Neuronal stem cell (in vitro differentiated cells): ENCODE results near the gene CNNM4.

Source experiments
- DNase-seq: peaks from one replicate; pipeline ENCODE4 v3.0.0-alpha.2; 2013; ENCODE audit warnings: low spot score
- H2AFZ ChIP-seq: one replicate; pipeline ENCODE4 v1.6.1; 2013; ENCODE audit warnings: mild to moderate bottlenecking, low read length, inconsistent platforms
- H2AK5ac ChIP-seq: 2 replicates; pipeline ENCODE4 v1.6.1; 2013; ENCODE audit warnings: low read depth, mild to moderate bottlenecking, inconsistent platforms, low read length, moderate library complexity, mixed read lengths
- H2BK120ac ChIP-seq: 2 replicates; pipeline ENCODE4 v1.6.1; 2013; ENCODE audit warnings: low read depth, mild to moderate bottlenecking, inconsistent platforms, low read length, moderate library complexity, mixed read lengths
- H2BK12ac ChIP-seq: one replicate; pipeline ENCODE4 v1.6.1; 2013; ENCODE audit warnings: low read length, inconsistent platforms
- H2BK15ac ChIP-seq: 2 replicates; pipeline ENCODE4 v1.6.1; 2013; ENCODE audit warnings: mild to moderate bottlenecking, low read length, inconsistent platforms, mixed read lengths
- H2BK5ac ChIP-seq: one replicate; pipeline ENCODE4 v1.6.1; 2013; ENCODE audit warnings: inconsistent platforms, mild to moderate bottlenecking, low read length, moderate library complexity
- H3K14ac ChIP-seq: one replicate; pipeline ENCODE4 v1.6.1; 2013; ENCODE audit warnings: low read length, inconsistent platforms
- H3K18ac ChIP-seq: 2 replicates; pipeline ENCODE4 v1.6.1; 2013; ENCODE audit warnings: low read length, inconsistent platforms
- H3K23ac ChIP-seq: 2 replicates; pipeline ENCODE4 v1.6.1; 2013; ENCODE audit warnings: low read depth, mild to moderate bottlenecking, mixed read lengths, low read length, inconsistent platforms; ENCODE audit not compliant: poor library complexity
- H3K27ac ChIP-seq: replicated peaks from 3 replicates; pipeline ENCODE4 v1.5.1; 2013; ENCODE audit warnings: low read length, inconsistent platforms
- H3K27me3 ChIP-seq, 3 experiments: 2 replicates each; pipeline ENCODE4 v1.6.1; 2013; ENCODE audit warnings: low read length in 3 of 3, mild to moderate bottlenecking in 2 of 3, inconsistent platforms in 1 of 3, low read depth in 1 of 3, mixed read lengths in 1 of 3, moderate library complexity in 1 of 3; ENCODE audit not compliant: control insufficient read depth in 3 of 3, insufficient read depth in 3 of 3
- H3K36me3 ChIP-seq, 2 donors: replicated peaks in 1 of 2; 2 replicates each; pipeline ENCODE4 v1.6.1; 2013; ENCODE audit warnings: low read length in 2 of 2; ENCODE audit not compliant: control insufficient read depth in 2 of 2, insufficient read depth in 2 of 2
- H3K4ac ChIP-seq: 2 replicates; pipeline ENCODE4 v1.6.1; 2013; ENCODE audit warnings: inconsistent platforms, mild to moderate bottlenecking, low read length, moderate library complexity
- H3K4me1 ChIP-seq, 2 donors: 1 replicate in 1 of 2; 2 replicates in 1 of 2; pipeline ENCODE4 v1.6.1; 2013; ENCODE audit warnings: low read length in 2 of 2, low read depth in 1 of 2; ENCODE audit not compliant: control insufficient read depth in 2 of 2, insufficient read depth in 1 of 2
- H3K4me2 ChIP-seq: one replicate; pipeline ENCODE4 v1.6.1; 2013; ENCODE audit warnings: mild to moderate bottlenecking, low read length, inconsistent platforms; ENCODE audit not compliant: insufficient read depth, poor library complexity, severe bottlenecking
- H3K4me3 ChIP-seq, 2 donors: 2 replicates each; pipeline ENCODE4 v1.5.1; 2013; ENCODE audit warnings: low read length in 2 of 2, mild to moderate bottlenecking in 2 of 2, inconsistent platforms in 1 of 2, moderate library complexity in 1 of 2
- H3K79me1 ChIP-seq: one replicate; pipeline ENCODE4 v1.6.1; 2013; ENCODE audit warnings: low read depth, mild to moderate bottlenecking, inconsistent platforms, low read length, moderate library complexity
- H3K9ac ChIP-seq: one replicate; pipeline ENCODE4 v1.6.1; 2013; ENCODE audit warnings: mild to moderate bottlenecking, low read depth, low read length, inconsistent platforms; ENCODE audit not compliant: poor library complexity
- H3K9me3 ChIP-seq, 2 donors: replicated peaks in 1 of 2; 2 replicates each; pipeline versions ENCODE3 to v1.6.1; 2013; ENCODE audit warnings: low read length in 2 of 2, mild to moderate bottlenecking in 2 of 2, inconsistent platforms in 1 of 2, low read depth in 1 of 2, mixed read lengths in 1 of 2, moderate library complexity in 1 of 2; ENCODE audit not compliant: control insufficient read depth in 2 of 2, insufficient read depth in 1 of 2
- H4K8ac ChIP-seq: one replicate; pipeline ENCODE4 v1.6.1; 2013; ENCODE audit warnings: low read depth, mild to moderate bottlenecking, inconsistent platforms, low read length, moderate library complexity
- H4K91ac ChIP-seq: one replicate; pipeline ENCODE4 v1.6.1; 2013; ENCODE audit warnings: low read length, low read depth, mild to moderate bottlenecking, inconsistent platforms; ENCODE audit not compliant: poor library complexity
- whole genome bisulfite sequencing, 2 donors: extraction: QIAGEN DNeasy Blood & Tissue Kit; methylation state at CpG; one replicate each; pipeline ENCODE4 v1.1.7; 2013; ENCODE audit warnings: missing lambda C conversion rate in 2 of 2, mixed read lengths in 1 of 2; ENCODE audit not compliant: insufficient read length in 2 of 2, insufficient replicate concordance in 1 of 2; ENCODE audit errors: extremely low coverage in 2 of 2; 5-methylcytosine and 5-hydroxymethylcytosine counted together

The CNNM4 gene

DNA sequence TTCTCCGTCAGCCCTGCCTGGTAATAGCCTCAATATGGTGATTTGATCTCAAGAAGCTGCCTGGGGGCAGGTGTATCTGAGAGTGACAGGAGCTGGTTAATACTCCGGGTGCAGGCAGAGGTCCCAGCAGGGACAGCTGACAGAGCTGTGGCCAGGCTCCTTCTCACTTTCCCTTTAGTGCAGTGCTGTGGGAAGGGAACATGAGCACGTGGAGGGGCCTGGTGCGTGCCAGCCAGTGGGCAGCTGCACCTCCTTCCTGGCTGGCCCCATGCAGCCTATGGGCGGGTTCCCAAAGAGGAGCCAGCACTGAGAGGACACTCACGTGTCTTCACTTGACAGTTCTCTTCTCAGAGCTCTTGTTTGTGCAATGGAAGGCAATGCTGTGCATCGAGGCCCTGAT lies 9.1 kb downstream of the CNNM4 start:
- peak overlapping the region; percentile 50 for H3K9ac ChIP-seq
- H3K4me3 ChIP-seq, result no peak overlapping the region
- H3K4me1 ChIP-seq, result peaks cover 0 to 7% of the 10 kb centered on the region in 2 donors
- no peaks in the 10 kb centered on the region for H3K27me3 ChIP-seq
- peaks cover 8% of the 10 kb centered on the region for H3K79me1 ChIP-seq
- H3K36me3 ChIP-seq, result peaks cover 0 to 3% of the 10 kb centered on the region in 2 donors
- no peak overlapping the region for H3K14ac ChIP-seq
- H2BK15ac ChIP-seq, result no peak overlapping the region
- no peak overlapping the region for H3K4me2 ChIP-seq
- no peak overlapping the region for H4K8ac ChIP-seq
- no peak overlapping the region for H2BK5ac ChIP-seq
- H2AFZ ChIP-seq, result no peak overlapping the region
- H2BK12ac ChIP-seq, result no peak overlapping the region
- no peak overlapping the region for H2BK120ac ChIP-seq
- no peak overlapping the region for H3K18ac ChIP-seq
- H3K9me3 ChIP-seq, result peaks cover 0 to 2% of the 10 kb centered on the region in 2 donors
- H3K23ac ChIP-seq, result no peak overlapping the region
- H2AK5ac ChIP-seq, result no peak overlapping the region
- DNase-seq, result no peak
- no peak overlapping the region for H3K4ac ChIP-seq
- no peak overlapping the region for H4K91ac ChIP-seq
- H3K27ac ChIP-seq, result no peak overlapping the region
- WGBS, 2 donors, result no CpG with 5 or more reads among the region's 7 CpGs

DNA sequence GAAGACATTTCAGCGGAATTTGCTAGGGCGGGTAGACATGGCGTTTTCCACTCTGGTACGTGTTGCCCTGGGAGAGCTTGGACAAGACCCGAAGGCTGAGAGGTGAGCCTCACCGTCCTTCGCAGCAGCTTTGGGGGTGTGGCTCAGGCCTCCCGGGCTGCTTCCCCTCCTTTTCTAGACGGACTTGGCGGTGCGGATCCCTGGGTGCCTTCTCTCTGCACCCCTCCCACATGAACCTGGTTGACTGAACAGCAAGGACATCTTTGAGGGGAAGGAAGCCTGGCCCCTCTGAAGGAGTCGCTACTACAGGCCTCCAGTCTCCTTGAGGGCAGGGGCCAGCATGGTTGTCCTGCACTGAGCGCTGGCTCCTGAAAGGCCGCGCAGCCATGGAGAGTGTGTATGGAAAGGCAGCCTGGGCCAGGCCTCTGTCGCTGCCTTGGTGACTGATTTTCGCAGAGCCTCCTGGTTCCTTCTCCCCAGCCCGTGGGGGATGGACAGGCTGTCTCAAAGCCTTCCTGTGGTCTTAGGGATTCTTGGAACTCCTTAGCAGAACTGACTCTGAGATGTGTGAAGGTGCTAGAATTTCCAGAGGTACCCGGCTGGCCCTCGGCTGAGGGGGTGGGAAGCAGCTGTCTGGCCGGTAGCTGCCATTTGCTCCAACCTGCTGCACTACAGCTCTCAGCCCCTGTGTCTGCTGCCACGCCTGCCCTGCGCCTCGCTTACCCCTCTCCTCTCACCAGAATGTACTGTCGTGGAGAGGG lies 9.9 kb downstream of the CNNM4 start:
- Histone ChIP-seq H4K91ac (no peak overlapping the region), H2BK120ac (no peak overlapping the region), H3K27ac (no peak overlapping the region), H2BK5ac (no peak overlapping the region), H3K79me1 (peaks cover 8% of the 10 kb centered on the region), H3K4me2 (no peak overlapping the region), H3K18ac (peak overlapping the region; percentile 35), H2AFZ (no peak overlapping the region), H3K4me3 (no peak overlapping the region), H3K4me1 (peaks cover 0 to 7% of the 10 kb centered on the region in 2 donors), H2BK12ac (no peak overlapping the region), H4K8ac (no peak overlapping the region), H3K23ac (peak overlapping the region; percentile 28), H3K9ac (no peak overlapping the region), H3K14ac (peak overlapping the region; percentile 87), H2BK15ac (no peak overlapping the region), H3K27me3 (no peaks in the 10 kb centered on the region), H3K4ac (no peak overlapping the region), H3K9me3 (peaks cover 0 to 2% of the 10 kb centered on the region in 2 donors), H3K36me3 (peaks cover 0 to 3% of the 10 kb centered on the region in 2 donors), H2AK5ac (no peak overlapping the region)
- WGBS, 2 donors, result no CpG with 5 or more reads among the region's 25 CpGs
- no peak for DNase-seq

DNA sequence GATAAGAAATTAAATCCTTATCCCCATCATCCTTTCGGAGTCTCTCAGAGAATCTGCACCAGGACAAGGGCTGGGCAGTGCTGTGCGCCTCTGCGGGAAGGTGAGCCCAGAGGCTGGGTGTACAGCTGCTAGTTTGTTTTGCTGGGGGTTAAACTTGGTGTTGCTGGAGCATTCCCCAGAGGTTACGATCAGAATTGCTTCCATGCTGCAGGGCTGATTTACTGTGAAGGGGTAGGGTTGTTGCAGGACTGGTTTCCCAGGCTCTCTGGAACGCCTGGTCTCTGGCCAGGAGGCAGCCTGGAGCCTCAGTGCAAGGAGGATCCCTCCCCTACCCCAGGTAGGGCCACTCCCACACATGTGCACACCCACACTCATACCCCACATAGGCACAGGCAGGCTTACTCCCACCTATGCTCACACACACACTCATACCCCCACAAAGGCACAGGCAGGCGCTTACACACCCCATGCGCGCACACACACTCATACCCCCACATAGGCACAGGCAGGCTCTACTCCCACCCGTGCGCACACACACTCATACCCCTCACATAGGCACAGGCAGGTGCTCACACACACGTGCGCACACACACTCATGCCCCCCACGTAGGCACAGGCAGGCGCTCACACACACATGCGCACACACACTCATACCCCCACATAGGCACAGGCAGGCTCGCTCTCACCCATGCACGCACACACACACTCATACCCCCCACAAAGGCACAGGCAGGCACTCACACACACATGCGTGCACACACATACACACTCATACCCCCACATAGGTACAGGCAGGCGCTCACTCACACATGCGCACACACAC lies 11.3 kb downstream of the CNNM4 start:
- Histone ChIP-seq H4K91ac (no peak overlapping the region), H2BK15ac (no peak overlapping the region), H3K79me1 (peaks cover 7% of the 10 kb centered on the region), H3K23ac (no peak overlapping the region), H3K18ac (no peak overlapping the region), H2AK5ac (no peak overlapping the region), H3K9ac (no peak overlapping the region), H2BK120ac (no peak overlapping the region), H3K36me3 (no peaks in the 10 kb centered on the region), H2AFZ (no peak overlapping the region), H3K9me3 (peaks cover 0 to under 1% of the 10 kb centered on the region in 2 donors), H3K27me3 (no peaks in the 10 kb centered on the region), H4K8ac (no peak overlapping the region), H2BK5ac (no peak overlapping the region), H2BK12ac (no peak overlapping the region), H3K27ac (no peak overlapping the region), H3K4me2 (no peak overlapping the region), H3K4me3 (peak overlapping the region in 1 of 2 donors; percentile 11), H3K4me1 (peaks cover 0 to 7% of the 10 kb centered on the region in 2 donors), H3K14ac (peak overlapping the region; percentile 2), H3K4ac (no peak overlapping the region)
- no peak for DNase-seq
- WGBS, 2 donors, result no CpG with 5 or more reads among the region's 20 CpGs
